Astrocyte of the cerebellum (primary cell): ENCODE data around the gene TMED9.

Experiments
- DNase-seq: peaks from one replicate; pipeline ENCODE4 v3.0.0-alpha.2; 2011; ENCODE audit warnings: low read depth
- H3K4me3 ChIP-seq: 2 replicates; pipeline ENCODE4 v1.5.1; 2011; ENCODE audit warnings: mild to moderate bottlenecking, low read depth, low read length, moderate library complexity
- CTCF ChIP-seq: IDR thresholded peaks from 2 replicates; pipeline ENCODE4 v1.5.1; 2012; ENCODE audit warnings: low read length, low read depth, moderate library complexity, mild to moderate bottlenecking; ENCODE audit errors: missing control alignments
- in situ Hi-C: cut with HindIII; loops from 2 replicates; pipeline ENCODE4 v1.10.0; 2017; ENCODE audit warnings: low sequenced_read_pairs

The TMED9 gene

GRCh38 chr5:177604656-177605055, 12.7 kb downstream of the TMED9 start:
- TF ChIP-seq CTCF = no peak
- H3K4me3 ChIP-seq = no peak overlapping the region
- in situ Hi-C loops = no loop called here
- DNase-seq = no peak

GRCh38 chr5:177605078-177605477, 13.1 kb downstream of the TMED9 start:
- in situ Hi-C loops = no loop called here
- TF ChIP-seq CTCF = no peak
- no peak for DNase-seq
- no peak overlapping the region for H3K4me3 ChIP-seq

- in situ Hi-C loops = no loop called here
- no peak for TF ChIP-seq CTCF
- H3K4me3 ChIP-seq = no peak overlapping the region
- DNase-seq = no peak
These were observed 13.7 kb downstream of the TMED9 start for GRCh38 chr5:177605667-177606066.

GRCh38 chr5:177606071-177607051, 14.4 kb downstream of the TMED9 start:
- no peak for DNase-seq
- in situ Hi-C loops = no loop called here
- TF ChIP-seq CTCF = no peak
- H3K4me3 ChIP-seq = no peak overlapping the region

- no peak for DNase-seq
- H3K4me3 ChIP-seq = no peak overlapping the region
- in situ Hi-C loops = no loop called here
- TF ChIP-seq CTCF = no peak
These were observed 15.1 kb downstream of the TMED9 start for GRCh38 chr5:177607115-177607451.

- in situ Hi-C loops = no loop called here
- TF ChIP-seq CTCF = peak; percentile 94
- no peak overlapping the region for H3K4me3 ChIP-seq
- peak; percentile 63 for DNase-seq
These were observed 15.6 kb downstream of the TMED9 start for GRCh38 chr5:177607452-177608192.
